Bronchial epithelial cell (primary cell): Measurements from ENCODE around the gene C15orf40. TPM values are rescaled to one million over a fixed set of nuclear protein-coding genes. Genes with fewer than 3 reads are reported as not detected.
A peak's percentile ranks its signal among the peaks of the same experiment; 100 is the strongest.

ENCODE experiments used
- DNase-seq: peaks from one replicate; pipeline ENCODE4 v3.0.0-alpha.2; 2010; ENCODE audit warnings: low read depth
- FAIRE-seq: peaks from 2 replicates; lab custom pipeline; 2011; peaks lifted over from hg19 to GRCh38; lab: Jason Lieb, UNC
- H3K27me3 ChIP-seq: 2 replicates; pipeline ENCODE4 v1.5.1; 2011; ENCODE audit warnings: low read length; ENCODE audit not compliant: control insufficient read depth, insufficient read depth
- H3K36me3 ChIP-seq: 2 replicates; pipeline ENCODE4 v1.5.1; 2011; ENCODE audit warnings: low read length; ENCODE audit not compliant: control insufficient read depth, insufficient read depth
- H3K4me3 ChIP-seq: 2 replicates; pipeline ENCODE4 v1.5.1; 2011; ENCODE audit warnings: mild to moderate bottlenecking, low read depth, low read length, control low read depth
- total RNA-seq: library from RNA; depleted of rRNA; stranded (reverse); fragments of >200 nt; gene quantifications from 2 replicates; pipeline ENCODE4 v1.2.1, GENCODE V29; 2014
- TF ChIP-seq, protein P1 (sequence below): IDR thresholded peaks from 2 replicates; pipeline ENCODE4 v1.5.1; 2011; ENCODE audit warnings: mild to moderate bottlenecking, moderate library complexity, low read length, control low read depth, inconsistent platforms; ENCODE audit not compliant: insufficient read depth, severe bottlenecking

The C15orf40 gene
- total RNA-seq = 5.5 and 12.8 TPM in 2 replicates

DNA sequence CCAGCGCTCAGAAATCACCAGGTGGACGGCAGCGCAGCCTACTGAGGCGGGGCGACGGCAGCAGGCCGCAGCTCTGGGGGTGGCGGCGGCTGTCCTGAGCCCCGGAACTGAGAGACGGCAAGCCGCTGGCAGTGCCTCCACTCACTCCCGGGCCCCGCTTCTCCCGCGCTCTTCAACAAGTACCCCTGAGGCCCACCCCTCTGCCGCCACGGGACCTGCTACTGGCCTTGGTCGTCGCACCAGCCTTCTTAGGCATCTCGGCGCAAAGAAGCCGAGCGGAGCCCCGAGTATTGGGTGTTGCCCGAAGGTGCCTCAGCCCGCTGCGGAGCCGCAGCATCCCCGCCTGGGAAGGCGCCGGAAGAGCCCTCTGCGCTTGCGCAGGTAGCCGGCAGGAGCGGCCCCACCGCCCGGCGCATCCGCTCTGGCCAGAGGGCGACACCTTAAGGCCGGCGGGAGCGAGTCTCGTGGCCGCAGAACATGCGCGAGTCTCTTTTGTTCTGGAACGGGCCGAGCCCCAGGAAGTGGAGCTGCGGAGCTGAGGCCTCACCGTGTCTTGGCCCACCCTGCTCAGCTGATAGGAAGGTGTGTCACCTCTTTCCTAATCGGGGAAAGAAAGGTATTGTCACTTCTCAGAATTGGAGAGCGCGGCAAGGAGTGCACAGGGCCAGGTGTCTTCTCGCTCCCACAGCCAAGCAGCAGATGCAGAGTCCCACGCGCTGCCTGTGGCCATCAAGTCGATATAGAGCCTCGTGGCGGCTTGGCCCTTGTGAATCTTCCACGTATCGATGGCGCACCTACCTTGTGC, at the start of gene C15orf40:
Gene C15orf40, minus strand, starts transcription at position 369 of the 805 bp plus-strand sequence. Its CDS starts 32 bp downstream, at position 337.
- TF ChIP-seq, protein P1, sequence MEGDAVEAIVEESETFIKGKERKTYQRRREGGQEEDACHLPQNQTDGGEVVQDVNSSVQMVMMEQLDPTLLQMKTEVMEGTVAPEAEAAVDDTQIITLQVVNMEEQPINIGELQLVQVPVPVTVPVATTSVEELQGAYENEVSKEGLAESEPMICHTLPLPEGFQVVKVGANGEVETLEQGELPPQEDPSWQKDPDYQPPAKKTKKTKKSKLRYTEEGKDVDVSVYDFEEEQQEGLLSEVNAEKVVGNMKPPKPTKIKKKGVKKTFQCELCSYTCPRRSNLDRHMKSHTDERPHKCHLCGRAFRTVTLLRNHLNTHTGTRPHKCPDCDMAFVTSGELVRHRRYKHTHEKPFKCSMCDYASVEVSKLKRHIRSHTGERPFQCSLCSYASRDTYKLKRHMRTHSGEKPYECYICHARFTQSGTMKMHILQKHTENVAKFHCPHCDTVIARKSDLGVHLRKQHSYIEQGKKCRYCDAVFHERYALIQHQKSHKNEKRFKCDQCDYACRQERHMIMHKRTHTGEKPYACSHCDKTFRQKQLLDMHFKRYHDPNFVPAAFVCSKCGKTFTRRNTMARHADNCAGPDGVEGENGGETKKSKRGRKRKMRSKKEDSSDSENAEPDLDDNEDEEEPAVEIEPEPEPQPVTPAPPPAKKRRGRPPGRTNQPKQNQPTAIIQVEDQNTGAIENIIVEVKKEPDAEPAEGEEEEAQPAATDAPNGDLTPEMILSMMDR = peak; percentile 83
- H3K36me3 ChIP-seq = peaks cover 4% of the 10 kb centered on the region
- peak within 1 kb of the TSS; percentile 96 for H3K4me3 ChIP-seq
- FAIRE-seq = no peak
- no peaks in the 10 kb centered on the region for H3K27me3 ChIP-seq
- peak; percentile 82 for DNase-seq

DNA sequence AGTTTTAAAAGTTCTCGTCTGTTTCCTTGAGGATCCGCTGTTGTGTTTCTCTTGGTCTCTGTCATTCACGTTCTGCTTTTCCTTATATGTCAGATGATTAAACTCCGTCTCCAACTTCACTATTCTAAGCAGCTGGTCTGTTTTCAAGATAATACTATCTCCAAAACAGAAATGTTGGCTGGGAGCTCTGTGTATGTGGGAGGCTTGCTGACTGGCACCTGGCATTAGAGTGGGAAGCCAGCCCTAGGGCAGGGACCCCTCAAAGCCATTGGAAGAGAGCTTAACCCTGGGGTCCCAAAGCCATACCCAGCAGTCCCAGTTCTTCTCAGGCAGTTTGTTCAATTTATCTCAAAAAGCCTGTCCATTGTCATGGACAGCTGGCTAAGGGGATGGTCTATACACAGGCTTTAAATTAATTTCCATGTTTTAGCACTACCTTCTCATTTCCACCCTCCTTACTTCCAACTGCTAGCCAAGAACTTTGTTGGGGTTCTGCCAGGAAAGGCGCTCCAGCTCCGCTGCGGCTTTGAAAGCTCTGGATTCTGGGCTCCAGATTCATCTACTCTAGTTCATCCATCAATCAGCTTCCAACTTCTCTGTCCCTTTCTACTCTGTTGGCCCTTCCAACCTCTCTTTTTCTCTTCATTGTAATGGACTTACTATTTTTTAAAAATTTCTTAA, 46.4 kb upstream of the C15orf40 start:
- TF ChIP-seq, protein P1 = no peak
- no peak for FAIRE-seq
- H3K27me3 ChIP-seq = no peaks in the 10 kb centered on the region
- DNase-seq = no peak
- H3K4me3 ChIP-seq = no peak overlapping the region
- H3K36me3 ChIP-seq = peaks cover 7% of the 10 kb centered on the region

DNA sequence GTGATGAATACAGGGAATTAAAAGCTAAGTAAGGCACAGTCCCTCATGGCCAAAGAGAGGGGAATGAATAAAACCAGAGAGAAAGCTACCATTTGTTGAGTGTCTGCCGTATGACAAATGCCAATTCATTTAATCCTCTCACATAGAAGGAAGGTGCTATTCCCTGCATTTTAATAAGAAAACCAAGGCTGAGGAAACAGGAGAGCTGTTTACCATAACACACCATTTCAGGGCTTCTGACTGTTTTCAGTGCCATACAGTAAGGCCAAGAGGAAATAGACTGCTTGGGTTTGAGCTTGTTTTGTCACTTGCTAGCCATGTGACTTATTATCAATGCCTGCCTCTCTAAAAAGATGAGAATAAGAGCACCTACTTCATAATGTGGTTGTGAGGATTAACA, 45.6 kb upstream of the C15orf40 start:
- TF ChIP-seq, protein P1 = no peak

DNA sequence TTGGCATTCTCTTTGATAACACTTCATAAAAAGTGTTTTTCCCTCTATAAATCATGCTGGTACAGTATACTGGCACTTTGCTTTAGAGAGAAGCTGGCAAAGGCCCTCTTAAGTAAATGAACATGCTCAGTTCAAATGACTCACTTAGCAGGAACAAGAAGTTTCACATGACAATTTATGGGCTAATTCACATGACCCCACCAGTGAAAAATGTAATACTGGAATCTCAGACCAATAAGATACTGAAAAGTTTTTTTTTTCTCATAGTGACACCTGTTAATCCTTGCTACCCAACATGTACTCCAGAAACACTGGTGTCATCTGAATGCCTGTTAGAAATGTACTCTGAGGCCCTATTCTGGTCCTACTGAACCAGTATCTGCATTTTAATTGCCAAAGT, 41.7 kb upstream of the C15orf40 start:
- peak; percentile 74 for DNase-seq
- peaks cover 6% of the 10 kb centered on the region for H3K36me3 ChIP-seq

More for the DNA sequence above, 45.6 kb upstream of the C15orf40 start:
- no peak overlapping the region for H3K4me3 ChIP-seq
- DNase-seq = no peak
- H3K36me3 ChIP-seq = peaks cover 7% of the 10 kb centered on the region
- H3K27me3 ChIP-seq = no peaks in the 10 kb centered on the region
- no peak for FAIRE-seq

DNA sequence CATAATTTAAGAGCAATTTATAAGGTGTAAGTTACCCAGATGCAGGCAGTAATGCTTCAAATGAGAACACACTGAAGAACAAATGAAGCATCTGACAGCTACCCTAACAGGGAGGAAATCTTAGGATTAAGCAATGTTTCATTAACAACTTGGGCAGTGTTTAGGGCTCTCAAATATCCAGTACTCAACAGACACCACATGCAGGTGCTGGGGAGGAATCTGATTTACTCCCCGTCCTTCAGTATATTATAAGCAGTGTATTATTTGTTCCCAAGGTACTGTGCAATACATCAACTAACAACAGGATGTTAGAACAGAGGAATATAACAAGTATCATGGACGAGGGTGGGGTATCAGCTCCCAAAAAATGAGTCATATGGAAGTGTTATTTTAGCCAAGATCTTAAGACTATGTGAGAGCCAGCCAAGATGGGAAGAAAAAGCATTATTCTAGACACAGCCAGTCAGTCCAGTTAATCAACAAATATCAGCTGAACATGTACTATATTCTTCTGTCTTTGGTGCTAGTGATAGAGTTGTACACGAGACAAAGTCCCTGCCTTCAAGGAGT, 35.2 kb upstream of the C15orf40 start:
- no peaks in the 10 kb centered on the region for H3K27me3 ChIP-seq

More for the DNA sequence above, 41.7 kb upstream of the C15orf40 start:
- no peak overlapping the region for H3K4me3 ChIP-seq
- TF ChIP-seq, protein P1 = no peak
- no peak for FAIRE-seq
- no peaks in the 10 kb centered on the region for H3K27me3 ChIP-seq

More for the DNA sequence above, 35.2 kb upstream of the C15orf40 start:
- peaks cover 7% of the 10 kb centered on the region for H3K36me3 ChIP-seq
- no peak for FAIRE-seq
- DNase-seq = peak; percentile 39
- TF ChIP-seq, protein P1 = no peak
- H3K4me3 ChIP-seq = no peak overlapping the region
